GM20000 (cell line): ENCODE measurements around the gene CDH5.

Experiments used
- DNase-seq: peaks from one replicate; pipeline ENCODE4 v3.0.0; 2012; ENCODE audit warnings: low spot score
- CTCF ChIP-seq: IDR thresholded peaks from 2 replicates; pipeline ENCODE4 v1.5.1; 2012; ENCODE audit warnings: mild to moderate bottlenecking, control low read depth; ENCODE audit errors: extremely low read depth, missing control alignments

Gene CDH5

DNA sequence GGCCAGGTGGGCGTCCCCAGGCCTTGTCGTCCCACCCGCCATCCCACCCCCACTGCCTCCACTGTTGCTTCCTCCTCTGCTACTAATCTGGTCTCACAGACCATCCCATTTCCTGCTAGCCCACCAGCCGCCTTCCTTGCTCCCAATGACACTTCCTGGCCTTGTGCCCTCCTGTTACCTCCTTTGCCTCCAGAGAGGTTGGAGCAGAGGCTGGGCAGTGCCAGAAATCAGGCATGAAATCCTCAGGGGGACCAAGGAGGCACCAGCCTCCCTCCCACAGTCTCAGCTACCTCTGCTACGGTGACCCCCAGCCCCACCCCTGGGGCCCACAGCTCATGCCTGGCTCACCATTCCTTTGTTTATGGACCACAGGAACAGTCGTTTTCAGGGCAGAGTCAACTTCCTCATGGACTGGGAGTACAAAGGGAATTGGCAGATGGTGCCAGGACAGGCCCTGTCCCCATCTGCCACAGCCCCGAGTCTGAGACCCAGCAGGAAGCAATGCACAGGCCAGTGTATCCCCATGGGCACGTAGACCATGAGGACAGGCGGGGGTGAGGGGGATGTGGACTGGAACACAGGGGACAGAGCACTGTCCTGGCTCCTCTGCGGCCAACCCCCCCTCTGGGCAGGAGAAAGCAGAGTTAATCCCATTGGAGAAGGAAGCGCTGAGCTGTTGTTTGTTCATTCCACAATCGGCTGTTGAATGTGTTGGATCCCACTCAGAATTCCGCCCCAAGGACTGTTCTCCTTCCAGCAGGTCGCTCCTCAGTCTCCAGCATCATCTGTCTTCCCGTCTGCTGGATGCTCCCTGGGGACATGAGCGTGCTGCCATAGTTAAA, 2.2 kb upstream of the CDH5 start:
- no peak for DNase-seq

DNA sequence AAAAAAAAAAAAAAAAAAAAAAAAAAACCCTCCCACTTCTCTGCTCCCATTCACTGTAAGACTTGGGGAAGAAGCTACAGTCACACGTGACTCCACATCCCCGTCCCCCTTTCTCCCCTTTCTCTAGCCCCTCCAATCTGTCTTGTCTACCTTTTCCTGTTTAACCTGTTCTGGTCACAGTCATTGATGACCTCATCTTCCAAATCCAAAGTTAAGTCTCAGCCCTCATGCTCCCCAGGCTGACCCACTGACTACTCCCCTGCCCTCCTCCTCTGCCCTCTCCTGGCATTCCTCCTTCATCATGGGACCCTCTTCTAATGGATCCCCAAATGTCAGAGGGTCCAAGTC, 1.6 kb upstream of the CDH5 start:
- TF ChIP-seq CTCF, result no peak
- no peak for DNase-seq

More for the DNA sequence above, 2.2 kb upstream of the CDH5 start:
- no peak for TF ChIP-seq CTCF

- TF ChIP-seq CTCF, result no peak
- no peak for DNase-seq
Measured at GRCh38 chr16:66365651-66366050, 840 bp upstream of the CDH5 start.

- TF ChIP-seq CTCF, result no peak
- no peak for DNase-seq
Measured at GRCh38 chr16:66367968-66368891, 1.7 kb downstream of the CDH5 start.

- DNase-seq, result peak; percentile 41
- TF ChIP-seq CTCF, result no peak
Measured at GRCh38 chr16:66369055-66369592, 2.6 kb downstream of the CDH5 start.

- no peak for TF ChIP-seq CTCF
- DNase-seq, result no peak
Measured at GRCh38 chr16:66370786-66371684, 4.5 kb downstream of the CDH5 start.
